Karpas-422 (cell line): ENCODE results near the gene MAG. TPM values are rescaled to one million over a fixed set of nuclear protein-coding genes. Genes with fewer than 3 reads are reported as not detected.
A peak's percentile ranks its signal among the peaks of the same experiment; 100 is the strongest.

ENCODE experiments used
- DNase-seq: peaks from one replicate; pipeline ENCODE4 v3.0.0-alpha.2; 2015
- H2AFZ ChIP-seq: fragments of 200-600 bp; sonication (generic); 2 replicates; pipeline ENCODE4 v1.6.1; 2014; ENCODE audit warnings: antibody characterized with exemption, low read length, mixed read lengths
- H3K27ac ChIP-seq: fragments of 200-600 bp; sonication (generic); 2 replicates; pipeline ENCODE4 v1.5.1; 2014; ENCODE audit warnings: mild to moderate bottlenecking, low read length, moderate library complexity
- H3K27me3 ChIP-seq: fragments of 200-600 bp; sonication (generic); 2 replicates; pipeline ENCODE4 v1.6.1; 2014; ENCODE audit warnings: low read length, mixed read lengths
- H3K36me3 ChIP-seq: fragments of 200-600 bp; sonication (generic); 2 replicates; pipeline ENCODE4 v1.6.1; 2014; ENCODE audit warnings: low read length, mixed read lengths; ENCODE audit not compliant: insufficient read depth
- H3K4me1 ChIP-seq: fragments of 200-600 bp; sonication (generic); 2 replicates; pipeline ENCODE4 v1.6.1; 2014; ENCODE audit warnings: mild to moderate bottlenecking, low read length, mixed read lengths
- H3K4me2 ChIP-seq: fragments of 200-600 bp; sonication (generic); 2 replicates; pipeline ENCODE4 v1.6.1; 2014; ENCODE audit warnings: low read length, low read depth, mild to moderate bottlenecking; ENCODE audit not compliant: poor library complexity, severe bottlenecking
- H3K4me3 ChIP-seq: fragments of 200-600 bp; sonication (generic); 2 replicates; pipeline ENCODE4 v1.5.1; 2014; ENCODE audit warnings: mild to moderate bottlenecking, antibody characterized with exemption, low read length, mixed read lengths
- H3K79me2 ChIP-seq: fragments of 200-600 bp; sonication (generic); 2 replicates; pipeline ENCODE4 v1.6.1; 2014; ENCODE audit warnings: mild to moderate bottlenecking, low read length, mixed read lengths
- H3K9ac ChIP-seq: fragments of 200-600 bp; sonication (generic); 2 replicates; pipeline ENCODE4 v1.6.0; 2014; ENCODE audit warnings: low read length
- H3K9me2 ChIP-seq: fragments of 200-600 bp; sonication (generic), shearing (Covaris generic); replicated peaks from 2 replicates; pipeline ENCODE4 v1.6.0; 2014; ENCODE audit warnings: mild to moderate bottlenecking, low read length, moderate library complexity; ENCODE audit not compliant: insufficient read depth
- H3K9me3 ChIP-seq: fragments of 300-700, 200-600 bp; sonication (generic); 2 replicates; pipeline ENCODE4 v1.6.1; 2014; ENCODE audit warnings: low read length, mixed read lengths
- H4K20me1 ChIP-seq: fragments of 200-600 bp; sonication (generic); 2 replicates; pipeline ENCODE4 v1.6.1; 2014; ENCODE audit warnings: mild to moderate bottlenecking, antibody characterized with exemption, low read length, low read depth; ENCODE audit not compliant: insufficient read depth
- total RNA-seq: library from RNA; depleted of rRNA; stranded (reverse); fragments of >200 nt; shearing (Covaris generic); gene quantifications from 2 replicates; pipeline ENCODE4 v1.2.3, GENCODE V29; 2014; ENCODE audit warnings: low replicate concordance

Gene MAG
- total RNA-seq, 1 experiment from 2014 or later, result not detected

GRCh38 chr19:35268536-35269437 is 23.2 kb upstream of the MAG start, which contains the start of gene USF2:
TSS of gene USF2 (plus strand) at chr19:35268962. CDS start at chr19:35269102, 140 bp downstream.
- 0 out of 2 replicates have a peak within 1 kb of the TSS, but pooled peaks have one; percentile 48 for H2AFZ ChIP-seq

GRCh38 chr19:35269438-35270117 is 22.4 kb upstream of the MAG start:
- Histone ChIP-seq H3K79me2 (no peaks in the 10 kb centered on the region), H3K9me2 (no peaks in the 10 kb centered on the region), H3K4me3 (peak overlapping the region; percentile 69), H3K4me2 (peak overlapping the region; percentile 78), H2AFZ (no peak overlapping the region), H3K27me3 (no peaks in the 10 kb centered on the region), H3K4me1 (peaks cover 44% of the 10 kb centered on the region), H3K36me3 (peaks cover 12% of the 10 kb centered on the region; the same call in 1 of the 2 replicates), H3K9me3 (no peaks in the 10 kb centered on the region), H3K27ac (peak overlapping the region; percentile 61; the same call in 1 of the 2 replicates), H3K9ac (peak overlapping the region; percentile 81), H4K20me1 (peaks cover 15% of the 10 kb centered on the region; the same call in 1 of the 2 replicates)
- DNase-seq, result peak; percentile 89

More at GRCh38 chr19:35268536-35269437, 23.2 kb upstream of the MAG start, which contains the start of gene USF2:
- Histone ChIP-seq H3K36me3 (peaks cover 12% of the 10 kb centered on the region; the same call in 1 of the 2 replicates), H3K4me3 (peak within 1 kb of the TSS; percentile 98), H3K9me3 (no peaks in the 10 kb centered on the region), H3K79me2 (no peaks in the 10 kb centered on the region), H3K9ac (peak within 1 kb of the TSS; percentile 97), H3K27me3 (no peaks in the 10 kb centered on the region), H3K9me2 (no peaks in the 10 kb centered on the region), H3K27ac (peak within 1 kb of the TSS; percentile 81), H3K4me1 (peaks cover 52% of the 10 kb centered on the region), H3K4me2 (peak within 1 kb of the TSS; percentile 86), H4K20me1 (peaks cover 15% of the 10 kb centered on the region; the same call in 1 of the 2 replicates)
- DNase-seq, result peak; percentile 93

GRCh38 chr19:35270381-35270811 is 21.6 kb upstream of the MAG start:
- H3K4me3 ChIP-seq, result no peak overlapping the region; the same call in 1 of the 2 replicates
- peaks cover 38% of the 10 kb centered on the region for H3K4me1 ChIP-seq
- H3K9ac ChIP-seq, result peak overlapping the region; percentile 48; the same call in 1 of the 2 replicates
- H3K79me2 ChIP-seq, result no peaks in the 10 kb centered on the region
- no peaks in the 10 kb centered on the region for H3K27me3 ChIP-seq
- DNase-seq, result no peak
- peaks cover 12% of the 10 kb centered on the region; the same call in 1 of the 2 replicates for H3K36me3 ChIP-seq
- H4K20me1 ChIP-seq, result peaks cover 15% of the 10 kb centered on the region; the same call in 1 of the 2 replicates
- H3K9me3 ChIP-seq, result no peaks in the 10 kb centered on the region
- H3K4me2 ChIP-seq, result peak overlapping the region; percentile 78
- no peak overlapping the region for H3K27ac ChIP-seq
- H2AFZ ChIP-seq, result no peak overlapping the region
- no peaks in the 10 kb centered on the region for H3K9me2 ChIP-seq

GRCh38 chr19:35271546-35271945 is 20.4 kb upstream of the MAG start:
- Histone ChIP-seq H3K4me1 (peaks cover 32% of the 10 kb centered on the region), H3K79me2 (no peaks in the 10 kb centered on the region), H3K36me3 (peaks cover 12% of the 10 kb centered on the region), H3K9me3 (no peaks in the 10 kb centered on the region), H3K27ac (no peak overlapping the region), H3K4me3 (no peak overlapping the region), H4K20me1 (peaks cover 17% of the 10 kb centered on the region; the same call in 1 of the 2 replicates), H3K4me2 (no peak overlapping the region), H3K9ac (no peak overlapping the region), H3K27me3 (no peaks in the 10 kb centered on the region), H3K9me2 (no peaks in the 10 kb centered on the region), H2AFZ (no peak overlapping the region)
- no peak for DNase-seq

DNA sequence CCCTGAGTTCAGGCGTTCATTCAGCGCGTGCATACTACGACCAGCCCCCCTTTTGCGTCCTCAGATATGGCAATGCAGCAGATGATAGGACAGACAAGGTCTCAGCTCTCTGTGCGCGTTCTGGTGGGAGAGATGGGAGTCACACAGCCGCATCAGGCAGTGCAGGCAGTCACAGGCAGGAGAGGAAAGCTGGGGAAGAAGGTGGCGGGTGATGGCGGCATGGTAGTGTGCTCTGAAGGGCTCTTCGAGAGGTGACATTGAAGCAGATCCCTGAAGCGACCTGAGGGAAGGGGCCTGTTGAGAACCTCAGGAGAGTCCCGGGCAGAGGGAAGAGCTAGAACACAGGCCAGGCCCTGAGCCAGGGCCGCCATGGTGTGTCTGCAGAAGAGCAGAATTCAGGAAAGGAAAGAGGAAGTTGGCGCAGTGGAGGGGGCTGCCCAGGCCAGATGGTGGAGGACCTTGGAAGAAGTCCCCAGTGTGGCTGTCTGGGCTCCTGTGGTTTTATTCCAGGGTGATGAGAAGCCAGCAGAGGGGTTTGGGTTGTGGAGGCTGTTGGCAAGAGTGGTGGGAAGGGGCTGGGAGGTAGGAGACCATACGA is 19.7 kb upstream of the MAG start:
- H3K4me1 ChIP-seq, result peaks cover 26% of the 10 kb centered on the region
- DNase-seq, result no peak
- no peak overlapping the region for H3K4me2 ChIP-seq
- no peak overlapping the region for H3K9ac ChIP-seq
- H3K27me3 ChIP-seq, result no peaks in the 10 kb centered on the region
- H3K27ac ChIP-seq, result no peak overlapping the region
- H4K20me1 ChIP-seq, result peaks cover 14% of the 10 kb centered on the region; the same call in 1 of the 2 replicates
- H3K4me3 ChIP-seq, result no peak overlapping the region
- H3K36me3 ChIP-seq, result peaks cover 12% of the 10 kb centered on the region
- H2AFZ ChIP-seq, result no peak overlapping the region
- H3K9me3 ChIP-seq, result no peaks in the 10 kb centered on the region
- no peaks in the 10 kb centered on the region for H3K79me2 ChIP-seq
- H3K9me2 ChIP-seq, result no peaks in the 10 kb centered on the region

DNA sequence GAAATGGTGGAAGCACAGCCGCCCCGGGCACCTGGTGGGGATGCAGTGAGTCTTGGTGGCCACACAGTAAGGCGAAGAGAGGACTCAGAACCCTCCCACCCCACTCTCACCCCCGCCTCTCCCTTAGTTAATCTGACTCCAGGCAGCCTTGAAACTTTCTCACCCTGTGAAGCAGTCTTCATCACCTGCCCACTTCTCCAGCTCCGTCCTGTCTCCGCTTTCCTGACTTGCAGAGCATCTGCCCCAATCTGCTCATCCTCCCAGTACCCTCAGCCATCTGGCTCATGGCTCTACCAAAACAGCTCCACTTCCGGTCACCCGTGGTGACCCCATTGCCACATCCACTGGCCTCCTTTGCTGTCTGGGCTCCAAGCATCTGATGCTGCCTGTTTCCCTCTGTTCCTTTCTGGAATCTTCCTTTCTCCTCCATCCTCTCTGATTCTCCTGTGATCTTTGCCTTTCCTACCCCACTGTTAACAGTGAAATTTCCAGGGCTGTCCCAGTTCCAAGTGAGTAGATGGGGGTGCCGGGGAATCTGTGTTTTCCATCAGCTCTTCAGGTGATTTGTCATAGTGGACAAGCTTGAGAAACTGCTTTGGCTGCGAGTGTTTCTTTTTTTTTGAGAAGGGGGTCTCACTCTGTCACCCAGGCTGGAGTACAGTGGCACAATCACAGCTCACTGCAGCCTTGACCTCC is 18.9 kb upstream of the MAG start:
- Histone ChIP-seq H3K27ac (no peak overlapping the region), H3K9ac (no peak overlapping the region), H3K9me2 (no peaks in the 10 kb centered on the region), H2AFZ (no peak overlapping the region), H4K20me1 (peaks cover 14% of the 10 kb centered on the region; the same call in 1 of the 2 replicates), H3K9me3 (no peaks in the 10 kb centered on the region), H3K79me2 (no peaks in the 10 kb centered on the region), H3K27me3 (no peaks in the 10 kb centered on the region), H3K4me1 (peaks cover 26% of the 10 kb centered on the region), H3K4me3 (no peak overlapping the region), H3K36me3 (peaks cover 12% of the 10 kb centered on the region), H3K4me2 (no peak overlapping the region)
- DNase-seq, result no peak

DNA sequence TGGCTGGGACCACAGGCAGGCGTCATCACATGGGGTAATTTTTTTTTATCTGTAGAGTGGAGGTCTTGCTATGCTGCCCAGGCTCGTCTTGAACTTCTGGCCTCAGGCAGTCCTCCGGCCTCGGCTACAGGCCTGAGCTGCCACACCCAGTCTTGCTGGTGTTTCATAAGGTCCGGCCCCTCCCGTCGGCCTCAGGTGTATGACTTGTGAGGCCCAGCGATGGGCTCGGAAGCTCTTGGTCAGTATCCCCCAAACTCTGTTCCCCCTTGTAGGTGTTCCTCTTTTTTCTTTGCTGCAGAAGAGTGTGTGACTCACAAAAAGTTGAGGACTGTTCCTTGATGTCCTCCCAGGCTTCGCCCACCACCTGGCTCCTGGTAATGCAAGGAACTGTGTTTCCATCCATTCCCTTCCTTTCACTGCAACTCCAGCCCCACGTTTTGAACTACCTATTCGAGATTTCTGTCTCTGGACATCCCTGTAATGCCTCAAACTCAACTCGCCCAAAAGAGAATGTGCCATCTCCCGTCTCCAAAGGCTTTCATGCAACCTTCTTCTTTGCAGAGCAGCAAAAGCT is 18.2 kb upstream of the MAG start:
- no peak overlapping the region for H3K9ac ChIP-seq
- peaks cover 14% of the 10 kb centered on the region; the same call in 1 of the 2 replicates for H4K20me1 ChIP-seq
- H2AFZ ChIP-seq, result no peak overlapping the region
- peaks cover 26% of the 10 kb centered on the region for H3K4me1 ChIP-seq
- no peaks in the 10 kb centered on the region for H3K9me2 ChIP-seq
- no peak for DNase-seq
- H3K4me2 ChIP-seq, result no peak overlapping the region
- H3K9me3 ChIP-seq, result no peaks in the 10 kb centered on the region
- no peak overlapping the region for H3K27ac ChIP-seq
- H3K27me3 ChIP-seq, result no peaks in the 10 kb centered on the region
- peaks cover 12% of the 10 kb centered on the region for H3K36me3 ChIP-seq
- no peaks in the 10 kb centered on the region for H3K79me2 ChIP-seq
- no peak overlapping the region for H3K4me3 ChIP-seq
